ENCODE results near the gene LILRB5.

DNA sequence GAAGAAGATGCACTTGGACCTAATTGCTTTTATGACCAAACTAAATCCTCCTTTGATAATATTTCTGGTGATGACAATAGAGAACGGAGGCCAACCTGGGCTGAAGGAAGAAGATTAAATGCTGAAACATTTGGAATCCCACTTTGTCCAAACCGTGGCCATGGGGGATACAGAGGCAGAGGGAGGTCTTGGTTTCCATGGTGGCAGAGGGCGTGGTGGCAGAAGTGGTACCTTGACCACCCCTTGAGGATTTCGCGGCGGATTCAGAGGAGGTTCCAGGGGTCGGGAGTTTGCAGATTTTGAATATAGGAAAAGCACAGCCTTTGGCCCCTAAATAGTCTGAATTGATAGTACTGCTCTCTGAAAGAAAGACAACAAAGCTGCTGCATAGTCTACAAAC lies 27.0 kb downstream of the LILRB5 start:
- TF ChIP-seq CTCF (conservative IDR thresholded peaks at IDR 0.05; ENCODE audit: low read depth, low read length) (no peak), EZH2 (IDR thresholded peaks at IDR 0.05; ENCODE audit: low read length, unreplicated experiment) (no peak), EZH2phosphoT487 (IDR thresholded peaks at IDR 0.05; ENCODE audit: borderline replicate concordance, low read length) (no peak)
